Stomach (tissue), 4 donors: Measurements from ENCODE around the gene KCNA10.

Experiments
- EP300 ChIP-seq: sonication (generic); formaldehyde crosslinking; IDR thresholded peaks from one replicate; pipeline ENCODE4 v1.6.1; 2017; ENCODE audit warnings: antibody characterized with exemption
- POLR2A ChIP-seq, 4 donors: fragments of 450-650 bp; IDR thresholded peaks; one replicate each; pipeline ENCODE4 v1.6.1; 2016; ENCODE audit warnings: antibody characterized with exemption in 4 of 4, control low read depth in 2 of 4, mild to moderate bottlenecking in 1 of 4, moderate library complexity in 1 of 4
- POLR2AphosphoS5 ChIP-seq, 3 donors: sonication (generic); formaldehyde crosslinking; IDR thresholded peaks; one replicate each; pipeline ENCODE4 v1.6.1; 2016; ENCODE audit warnings: antibody characterized with exemption in 3 of 3
- TF ChIP-seq, protein P1 (sequence below), 7 experiments: fragments of 450-650 bp in 4 of 7; fragments of 200-600 bp in 3 of 7; sonication (generic) in 3 of 7; IDR thresholded peaks; one replicate each; pipeline ENCODE4 v1.5.1; 2016 to 2019; ENCODE audit warnings: antibody characterized with exemption in 7 of 7, control low read depth in 2 of 7, mild to moderate bottlenecking in 1 of 7

DNA sequence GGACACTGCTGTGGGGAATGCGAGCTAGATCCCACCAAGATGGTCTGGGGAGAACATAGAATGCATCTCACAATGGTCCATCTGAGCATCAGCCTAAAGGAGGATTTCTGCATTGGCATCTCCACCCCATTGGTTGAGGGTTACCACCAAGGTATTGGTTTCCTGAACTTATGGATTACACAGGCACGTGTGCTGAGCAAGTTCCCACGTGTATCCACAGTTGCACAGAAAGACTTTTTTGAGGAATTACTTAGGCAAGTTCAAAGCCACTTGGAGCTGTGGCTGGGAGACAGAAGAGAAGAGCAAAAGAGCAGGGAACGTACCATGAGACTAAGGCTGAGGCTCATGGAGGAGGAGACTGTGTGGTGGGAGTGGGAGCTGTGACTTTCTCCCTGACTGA, 44.1 kb upstream of the KCNA10 start:
- TF ChIP-seq, protein P1, sequence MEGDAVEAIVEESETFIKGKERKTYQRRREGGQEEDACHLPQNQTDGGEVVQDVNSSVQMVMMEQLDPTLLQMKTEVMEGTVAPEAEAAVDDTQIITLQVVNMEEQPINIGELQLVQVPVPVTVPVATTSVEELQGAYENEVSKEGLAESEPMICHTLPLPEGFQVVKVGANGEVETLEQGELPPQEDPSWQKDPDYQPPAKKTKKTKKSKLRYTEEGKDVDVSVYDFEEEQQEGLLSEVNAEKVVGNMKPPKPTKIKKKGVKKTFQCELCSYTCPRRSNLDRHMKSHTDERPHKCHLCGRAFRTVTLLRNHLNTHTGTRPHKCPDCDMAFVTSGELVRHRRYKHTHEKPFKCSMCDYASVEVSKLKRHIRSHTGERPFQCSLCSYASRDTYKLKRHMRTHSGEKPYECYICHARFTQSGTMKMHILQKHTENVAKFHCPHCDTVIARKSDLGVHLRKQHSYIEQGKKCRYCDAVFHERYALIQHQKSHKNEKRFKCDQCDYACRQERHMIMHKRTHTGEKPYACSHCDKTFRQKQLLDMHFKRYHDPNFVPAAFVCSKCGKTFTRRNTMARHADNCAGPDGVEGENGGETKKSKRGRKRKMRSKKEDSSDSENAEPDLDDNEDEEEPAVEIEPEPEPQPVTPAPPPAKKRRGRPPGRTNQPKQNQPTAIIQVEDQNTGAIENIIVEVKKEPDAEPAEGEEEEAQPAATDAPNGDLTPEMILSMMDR (IDR thresholded peaks at IDR 0.05) = no peak
- TF ChIP-seq POLR2AphosphoS5 (IDR thresholded peaks at IDR 0.05) = no peak
- no peak for TF ChIP-seq POLR2A (IDR thresholded peaks at IDR 0.05)
- TF ChIP-seq EP300 = no peak
